ENCODE results near the gene STYXL1. TPM values are rescaled to one million over a fixed set of nuclear protein-coding genes. Genes with fewer than 3 reads are reported as not detected.
A peak's percentile ranks its signal among the peaks of the same experiment; 100 is the strongest.

The STYXL1 gene
- total and polyA plus RNA-seq, 8 donors: 13.3 to 47.6 (median 22.7) TPM

DNA sequence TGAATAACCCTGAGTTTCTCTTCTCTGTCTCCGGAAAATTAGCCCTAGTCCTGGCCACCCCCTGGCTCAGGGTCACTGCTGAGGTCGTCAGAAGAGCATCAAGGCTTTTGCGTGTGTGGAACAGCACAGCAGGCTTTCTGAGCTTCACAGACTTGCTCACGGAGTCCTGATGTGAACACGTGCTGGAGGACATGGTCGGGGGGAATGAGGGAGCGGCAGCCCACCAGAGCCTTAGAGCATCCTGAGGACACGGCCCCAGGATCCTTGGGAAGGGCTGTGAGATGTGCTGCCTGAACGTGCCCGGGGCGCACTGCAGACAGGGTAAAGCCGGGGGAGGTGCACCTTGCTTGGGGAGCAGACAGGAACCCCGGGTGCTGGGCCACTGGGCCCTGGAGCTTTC is 82.2 kb downstream of the STYXL1 start:
- Histone ChIP-seq H3K36me3 (peaks cover 0 to 1% (median 0%) of the 10 kb centered on the region in 3 donors), H3K27ac (peak overlapping the region in 1 of 4 donors; percentile 33), H3K4me1 (peaks cover 0 to 2% (median 0%) of the 10 kb centered on the region in 3 donors), H3K27me3 (no peaks in the 10 kb centered on the region), H3K4me3 (no peak overlapping the region), H3K9me3 (no peaks in the 10 kb centered on the region)
- DNase-seq: peak in 2 of 6 donors; percentile 17 to 56
- intact Hi-C loops (cut with DNase I): no loop called here
- TF ChIP-seq, protein P1, sequence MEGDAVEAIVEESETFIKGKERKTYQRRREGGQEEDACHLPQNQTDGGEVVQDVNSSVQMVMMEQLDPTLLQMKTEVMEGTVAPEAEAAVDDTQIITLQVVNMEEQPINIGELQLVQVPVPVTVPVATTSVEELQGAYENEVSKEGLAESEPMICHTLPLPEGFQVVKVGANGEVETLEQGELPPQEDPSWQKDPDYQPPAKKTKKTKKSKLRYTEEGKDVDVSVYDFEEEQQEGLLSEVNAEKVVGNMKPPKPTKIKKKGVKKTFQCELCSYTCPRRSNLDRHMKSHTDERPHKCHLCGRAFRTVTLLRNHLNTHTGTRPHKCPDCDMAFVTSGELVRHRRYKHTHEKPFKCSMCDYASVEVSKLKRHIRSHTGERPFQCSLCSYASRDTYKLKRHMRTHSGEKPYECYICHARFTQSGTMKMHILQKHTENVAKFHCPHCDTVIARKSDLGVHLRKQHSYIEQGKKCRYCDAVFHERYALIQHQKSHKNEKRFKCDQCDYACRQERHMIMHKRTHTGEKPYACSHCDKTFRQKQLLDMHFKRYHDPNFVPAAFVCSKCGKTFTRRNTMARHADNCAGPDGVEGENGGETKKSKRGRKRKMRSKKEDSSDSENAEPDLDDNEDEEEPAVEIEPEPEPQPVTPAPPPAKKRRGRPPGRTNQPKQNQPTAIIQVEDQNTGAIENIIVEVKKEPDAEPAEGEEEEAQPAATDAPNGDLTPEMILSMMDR (IDR thresholded peaks at IDR 0.05): no peak
- 84 to 89% methylated on average over 13 of the region's 13 CpGs for WGBS, 2 donors
- no peak for FAIRE-seq
- no peak for ATAC-seq

DNA sequence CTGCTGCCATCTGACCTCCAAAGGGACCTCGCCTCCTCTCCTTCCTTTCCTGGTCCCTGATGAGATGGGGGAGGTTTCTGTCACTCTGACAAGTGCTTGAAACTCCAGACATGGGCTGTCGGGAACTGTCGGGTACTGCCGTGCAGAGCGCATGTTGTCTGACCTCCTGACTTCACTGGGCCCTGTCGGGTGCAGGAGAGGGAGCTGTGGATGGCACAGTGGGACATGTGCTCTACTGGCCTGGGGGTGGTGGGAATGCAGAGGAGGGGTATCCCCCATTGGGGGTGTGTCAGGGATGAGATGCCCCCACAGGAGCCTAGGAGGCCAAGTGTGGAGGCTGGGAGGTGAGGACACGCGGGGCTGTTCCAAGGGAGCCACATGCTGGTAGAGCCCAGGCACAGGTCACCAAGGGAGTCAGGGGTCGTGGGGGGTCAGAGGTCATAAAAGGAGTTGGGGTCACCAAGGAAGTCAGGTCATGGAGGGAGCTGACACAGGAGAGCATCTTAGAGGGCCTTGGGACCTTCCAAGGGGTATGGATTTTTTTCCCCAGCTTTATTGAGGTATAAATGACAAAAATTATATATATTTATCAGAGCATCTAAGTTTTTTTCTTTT is 84.3 kb downstream of the STYXL1 start:
- FAIRE-seq: no peak
- Histone ChIP-seq H3K36me3 (peaks cover 0 to 5% (median 0%) of the 10 kb centered on the region in 3 donors), H3K9me3 (no peaks in the 10 kb centered on the region), H3K4me1 (peaks cover 0 to 2% (median 0%) of the 10 kb centered on the region in 3 donors), H3K4me3 (no peak overlapping the region), H3K27ac (peak overlapping the region in 3 of 4 donors; percentile 3 to 41 (median 10)), H3K27me3 (no peaks in the 10 kb centered on the region)
- no peak for ATAC-seq
- intact Hi-C loops (cut with DNase I): no loop called here
- TF ChIP-seq, protein P1 (IDR thresholded peaks at IDR 0.05): no peak
- whole genome bisulfite sequencing, 2 donors: 82 to 83% methylated on average over 9 of the region's 9 CpGs
- DNase-seq: no peak

DNA sequence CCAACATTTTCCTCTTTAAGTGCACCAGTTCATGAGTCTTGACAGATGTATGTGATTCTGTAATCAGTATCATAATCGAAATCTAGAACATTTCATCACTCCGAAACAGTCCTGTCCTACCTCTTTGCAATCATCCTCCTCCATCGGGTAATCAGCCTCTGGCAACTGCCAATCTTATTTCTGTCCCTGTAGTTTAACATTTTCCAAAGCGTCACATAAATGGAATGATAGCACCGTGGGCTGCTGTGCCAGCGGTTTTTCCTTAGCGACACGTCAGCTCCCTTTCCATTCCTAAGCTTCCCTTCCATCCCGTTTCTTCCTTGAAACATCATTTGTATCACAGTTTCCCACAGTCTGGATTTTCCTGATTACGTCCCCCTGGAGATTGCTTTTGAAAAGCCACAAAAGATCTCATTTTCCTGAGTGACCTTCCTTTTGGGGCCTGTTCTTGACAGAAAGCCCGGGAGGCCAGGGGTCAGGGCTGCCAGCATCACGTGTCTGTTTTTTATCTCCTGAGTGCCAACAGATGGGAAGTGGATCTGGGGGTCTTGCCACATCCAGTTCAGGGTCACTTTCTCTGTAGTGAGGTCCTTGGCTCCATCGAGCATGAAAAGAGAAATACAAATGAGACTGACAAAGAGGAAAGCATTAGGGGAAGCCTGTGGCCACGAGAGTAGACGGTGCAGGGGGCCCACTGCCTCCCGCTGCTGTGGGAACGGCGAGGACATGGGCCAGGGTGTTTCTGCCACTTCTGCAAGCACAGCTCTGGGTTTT is 85.0 kb downstream of the STYXL1 start:
- DNase-seq: no peak
- no peaks in the 10 kb centered on the region for H3K9me3 ChIP-seq
- WGBS, 2 donors: 58 to 61% methylated on average over 18 of the region's 18 CpGs
- intact Hi-C loops (cut with DNase I): no loop called here
- peaks cover 0 to 5% (median 0%) of the 10 kb centered on the region in 3 donors for H3K36me3 ChIP-seq
- H3K27me3 ChIP-seq: no peaks in the 10 kb centered on the region
- H3K4me1 ChIP-seq: peaks cover 0 to 2% (median 0%) of the 10 kb centered on the region in 3 donors
- TF ChIP-seq, protein P1 (IDR thresholded peaks at IDR 0.05): no peak
- H3K27ac ChIP-seq: peak overlapping the region; percentile 3 to 41 (median 8)
- H3K4me3 ChIP-seq: no peak overlapping the region
- ATAC-seq: peak in 3 of 4 donors; percentile 6 to 17 (median 14)
- no peak for FAIRE-seq

DNA sequence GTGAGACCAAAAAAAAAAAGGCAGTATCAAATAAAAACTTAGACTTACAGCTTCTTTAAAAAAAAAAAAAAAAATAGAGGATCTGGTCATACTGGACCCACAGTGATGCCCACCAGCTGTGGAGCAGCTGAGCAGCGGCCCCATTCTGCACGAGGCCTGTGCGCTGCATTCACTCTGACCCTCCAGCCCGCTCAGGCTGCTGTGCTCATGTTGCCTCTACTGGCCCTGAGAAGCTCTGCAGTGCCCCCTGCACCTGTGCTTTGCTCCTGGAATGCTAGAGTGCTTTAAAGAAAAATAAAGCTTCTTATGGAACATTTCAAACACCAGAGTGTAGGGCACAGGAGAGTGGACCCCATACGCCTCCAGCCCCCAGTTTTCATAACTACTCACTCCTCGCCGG is 86.6 kb downstream of the STYXL1 start:
- 95 to 99% methylated on average over 7 of the region's 7 CpGs for WGBS, 2 donors
- TF ChIP-seq, protein P1 (IDR thresholded peaks at IDR 0.05): no peak
- intact Hi-C loops (cut with DNase I): no loop called here
- no peak for FAIRE-seq
- no peak for DNase-seq
- peaks cover 0 to 5% (median 0%) of the 10 kb centered on the region in 3 donors for H3K36me3 ChIP-seq
- no peak overlapping the region for H3K4me3 ChIP-seq
- H3K27ac ChIP-seq: no peak overlapping the region
- H3K4me1 ChIP-seq: peaks cover 0 to 2% (median 0%) of the 10 kb centered on the region in 3 donors
- H3K9me3 ChIP-seq: no peaks in the 10 kb centered on the region
- H3K27me3 ChIP-seq: no peaks in the 10 kb centered on the region
- ATAC-seq: no peak
